B cell (primary cell): ENCODE results near the gene SCAI. TPM values are rescaled to one million over a fixed set of nuclear protein-coding genes. Genes with fewer than 3 reads are reported as not detected.

Experiments
- ATAC-seq: fragments of 200-7000 bp; cut with Tn5 transposase; one replicate; pipeline ENCODE4 v1.10.0; 2021; ENCODE audit warnings: low read depth, mild to moderate bottlenecking, moderate number of reproducible peaks, moderate library complexity
- CTCF ChIA-PET: fragments of 350-600 bp; sonication (Branson Sonifier 250); formaldehyde crosslinking; loops from one replicate; lab custom pipeline; 2021; ENCODE audit warnings: antibody characterized with exemption, inconsistent platforms; lab: Charles Lee
- POLR2A ChIA-PET: fragments of 350-600 bp; sonication (Branson Sonifier 250); formaldehyde crosslinking; loops from one replicate; lab custom pipeline; 2021; ENCODE audit warnings: antibody characterized with exemption; lab: Charles Lee
- DNase-seq: peaks from one replicate; pipeline ENCODE4 v3.0.0; 2013
- H2AFZ ChIP-seq: 2 replicates; pipeline ENCODE4 v1.6.1; 2012; ENCODE audit warnings: mild to moderate bottlenecking, low read depth, low read length; ENCODE audit not compliant: insufficient read depth, poor library complexity, severe bottlenecking
- H3K27ac ChIP-seq, 2 donors: 1 replicate in 1 of 2; 2 replicates in 1 of 2; pipeline ENCODE4 v1.5.1; 2012 to 2013; ENCODE audit warnings: low read length in 2 of 2, mild to moderate bottlenecking in 2 of 2, moderate library complexity in 1 of 2
- H3K27me3 ChIP-seq, 4 experiments: fragments of 200-600 bp in 1 of 4; sonication (generic) in 1 of 4; replicated peaks in 1 of 4; 1 replicate in 2 of 4; 2 replicates in 2 of 4; pipeline versions ENCODE4 v1.6.1 to v1.7.0; 2013 to 2016; ENCODE audit warnings: low read length in 3 of 4, mild to moderate bottlenecking in 2 of 4, mixed read lengths in 1 of 4, moderate library complexity in 1 of 4; ENCODE audit not compliant: insufficient read depth in 4 of 4, control insufficient read depth in 3 of 4; ENCODE audit errors: control extremely low read depth in 1 of 4
- H3K36me3 ChIP-seq, 2 experiments: replicated peaks in 1 of 2; 1 replicate in 1 of 2; 2 replicates in 1 of 2; pipeline versions ENCODE4 v1.6.1 to v1.7.1; 2013; ENCODE audit warnings: low read length in 1 of 2; ENCODE audit not compliant: insufficient read depth in 2 of 2, control insufficient read depth in 1 of 2; ENCODE audit errors: control extremely low read depth in 1 of 2, extremely low read depth in 1 of 2
- H3K4me1 ChIP-seq, 2 donors: fragments of 200-600 bp in 1 of 2; sonication (generic) in 1 of 2; 1 replicate in 1 of 2; 2 replicates in 1 of 2; pipeline versions ENCODE4 v1.5.1 to v1.6.1; 2013 to 2017; ENCODE audit warnings: low read length in 2 of 2; ENCODE audit not compliant: control insufficient read depth in 2 of 2, insufficient read depth in 2 of 2
- H3K4me2 ChIP-seq: replicated peaks from 2 replicates; pipeline ENCODE3; 2012; ENCODE audit warnings: mild to moderate bottlenecking, low read depth, low read length; ENCODE audit not compliant: poor library complexity, severe bottlenecking
- H3K4me3 ChIP-seq, 5 experiments: fragments of 200-600 bp in 1 of 5; sonication (generic) in 1 of 5; 1 replicate in 3 of 5; 2 replicates in 2 of 5; pipeline versions ENCODE4 v1.5.1 to v1.7.0; 2011 to 2016; ENCODE audit warnings: low read length in 4 of 5, mild to moderate bottlenecking in 4 of 5, low read depth in 2 of 5, control low read depth in 1 of 5, moderate library complexity in 1 of 5; ENCODE audit not compliant: insufficient read depth in 1 of 5; ENCODE audit errors: control extremely low read depth in 1 of 5, extremely low read depth in 1 of 5
- H3K79me2 ChIP-seq: fragments of 200-600 bp; sonication (generic); one replicate; pipeline ENCODE4 v1.6.0; 2016; ENCODE audit warnings: low read length; ENCODE audit not compliant: control insufficient read depth, insufficient read depth
- H3K9ac ChIP-seq: fragments of 200-600 bp; sonication (generic); 2 replicates; pipeline ENCODE4 v1.6.1; 2017; ENCODE audit warnings: mild to moderate bottlenecking, low read length, moderate library complexity
- H3K9me3 ChIP-seq, 3 donors: one replicate each; pipeline versions ENCODE4 v1.6.1 to v1.7.1; 2013; ENCODE audit warnings: low read length in 2 of 3; ENCODE audit not compliant: control insufficient read depth in 2 of 3, insufficient read depth in 1 of 3; ENCODE audit errors: control extremely low read depth in 1 of 3
- H4K20me1 ChIP-seq: 2 replicates; pipeline ENCODE4 v1.6.0; 2012; ENCODE audit warnings: mild to moderate bottlenecking, low read length; ENCODE audit not compliant: insufficient read depth, control insufficient read depth, poor library complexity, severe bottlenecking
- H3K27ac Mint-ChIP-seq: one replicate; pipeline ENCODE4 v1.8.0; 2021; ENCODE audit warnings: mixed read lengths
- H3K27me3 Mint-ChIP-seq: one replicate; pipeline ENCODE4 v1.8.0; 2021; ENCODE audit warnings: mixed read lengths
- H3K4me1 Mint-ChIP-seq: one replicate; pipeline ENCODE4 v1.8.0; 2021; ENCODE audit warnings: mixed read lengths
- H3K4me3 Mint-ChIP-seq: one replicate; pipeline ENCODE4 v1.8.0; 2021; ENCODE audit warnings: mixed read lengths
- H3K9me3 Mint-ChIP-seq: one replicate; pipeline ENCODE4 v1.8.0; 2022; ENCODE audit warnings: mixed read lengths; ENCODE audit not compliant: insufficient read depth
- EZH2 ChIP-seq: IDR thresholded peaks from 2 replicates; pipeline ENCODE4 v1.6.1; 2012; ENCODE audit warnings: borderline replicate concordance, low read depth, mild to moderate bottlenecking, moderate library complexity, low read length; ENCODE audit not compliant: insufficient read depth, poor library complexity, severe bottlenecking
- WGBS: methylation state at CpG from one replicate; pipeline ENCODE4 v1.1.5; 2013; ENCODE audit warnings: missing lambda C conversion rate; ENCODE audit not compliant: insufficient coverage; 5-methylcytosine and 5-hydroxymethylcytosine counted together
- intact Hi-C: fragments of 100-400 bp; cut with micrococcal nuclease; formaldehyde crosslinking; loops from one replicate; pipeline ENCODE4 v1.10.0; 2022
- polyA plus RNA-seq: library from polyadenylated mRNA; depleted of rRNA; stranded (reverse); fragments of >200 nt; gene quantifications from 2 replicates; pipeline ENCODE4 v1.2.3, GENCODE V29; 2012
- total RNA-seq, 2 donors: library from RNA; stranded (reverse); fragments of 120-200 nt in 1 of 2; gene quantifications; 1 replicate in 1 of 2; 2 replicates in 1 of 2; pipeline versions ENCODE4 v1.2.3 to v1.2.4, GENCODE V29; 2013 to 2022
- TF ChIP-seq, protein P1 (sequence below): fragments of 200-600 bp; IDR thresholded peaks from one replicate; pipeline ENCODE4 v1.8.0; 2022; ENCODE audit warnings: antibody characterized with exemption, mild to moderate bottlenecking

SCAI gene
- total and polyA plus RNA-seq, 2 donors (not counting 1 experiment from before 2014, with no cell fraction given): 3.8 to 19.8 TPM

- ATAC-seq: no peak
- ChIA-PET POLR2A (no interaction called here), CTCF (no interaction called here)
- Histone ChIP-seq H3K9me3 (peaks cover 0 to under 1% (median 0%) of the 10 kb centered on the region in 3 donors), H4K20me1 (no peaks in the 10 kb centered on the region), H3K27me3 (no peaks in the 10 kb centered on the region), H2AFZ (no peak overlapping the region), H3K4me3 (no peak overlapping the region), H3K36me3 (peaks cover 0 to 8% of the 10 kb centered on the region in 2 experiments), H3K4me2 (no peak overlapping the region), H3K9ac (no peak overlapping the region), H3K27ac (no peak overlapping the region), H3K4me1 (no peaks in the 10 kb centered on the region), H3K79me2 (peaks cover 3% of the 10 kb centered on the region)
- peaks cover 9% of the 10 kb centered on the region for H3K4me1 Mint-ChIP-seq
- H3K27me3 Mint-ChIP-seq: no peaks in the 10 kb centered on the region
- TF ChIP-seq EZH2: no peak
- TF ChIP-seq, protein P1, sequence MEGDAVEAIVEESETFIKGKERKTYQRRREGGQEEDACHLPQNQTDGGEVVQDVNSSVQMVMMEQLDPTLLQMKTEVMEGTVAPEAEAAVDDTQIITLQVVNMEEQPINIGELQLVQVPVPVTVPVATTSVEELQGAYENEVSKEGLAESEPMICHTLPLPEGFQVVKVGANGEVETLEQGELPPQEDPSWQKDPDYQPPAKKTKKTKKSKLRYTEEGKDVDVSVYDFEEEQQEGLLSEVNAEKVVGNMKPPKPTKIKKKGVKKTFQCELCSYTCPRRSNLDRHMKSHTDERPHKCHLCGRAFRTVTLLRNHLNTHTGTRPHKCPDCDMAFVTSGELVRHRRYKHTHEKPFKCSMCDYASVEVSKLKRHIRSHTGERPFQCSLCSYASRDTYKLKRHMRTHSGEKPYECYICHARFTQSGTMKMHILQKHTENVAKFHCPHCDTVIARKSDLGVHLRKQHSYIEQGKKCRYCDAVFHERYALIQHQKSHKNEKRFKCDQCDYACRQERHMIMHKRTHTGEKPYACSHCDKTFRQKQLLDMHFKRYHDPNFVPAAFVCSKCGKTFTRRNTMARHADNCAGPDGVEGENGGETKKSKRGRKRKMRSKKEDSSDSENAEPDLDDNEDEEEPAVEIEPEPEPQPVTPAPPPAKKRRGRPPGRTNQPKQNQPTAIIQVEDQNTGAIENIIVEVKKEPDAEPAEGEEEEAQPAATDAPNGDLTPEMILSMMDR: no peak
- intact Hi-C loops: loop anchor here (10.0 kb wide), 1 partner anchor 56 kb away; no protein-coding TSS in a partner anchor
- no peak for DNase-seq
- H3K4me3 Mint-ChIP-seq: no peak overlapping the region
- WGBS: 100% methylated on average over 1 of the region's 3 CpGs
- no peaks in the 10 kb centered on the region for H3K9me3 Mint-ChIP-seq
- no peak overlapping the region for H3K27ac Mint-ChIP-seq
Measured at GRCh38 chr9:125091121-125091520, 52.2 kb downstream of the SCAI start.

DNA sequence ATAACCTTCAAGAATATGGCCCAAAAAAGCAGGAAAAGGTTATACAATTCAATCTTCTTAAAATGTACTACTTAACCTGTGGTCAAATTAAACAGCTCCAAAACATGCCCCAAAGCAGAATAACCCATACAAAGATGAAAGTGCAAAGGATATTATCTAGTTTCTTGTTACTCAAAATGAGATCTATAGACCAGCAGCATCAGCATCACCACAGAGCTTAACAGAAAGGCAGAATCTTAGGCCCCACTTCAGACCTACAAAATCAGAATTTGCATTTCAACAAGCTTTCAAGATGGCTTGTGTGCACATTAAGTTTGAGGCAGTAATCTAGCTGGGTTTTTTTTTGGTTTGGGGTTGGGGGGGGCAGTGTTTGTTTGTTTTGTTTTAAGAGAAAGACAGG, 54.0 kb downstream of the SCAI start:
- intact Hi-C loops: no loop called here
- ATAC-seq (no peak), DNase-seq (no peak)
- Mint-ChIP-seq H3K9me3 (no peaks in the 10 kb centered on the region), H3K4me3 (no peak overlapping the region), H3K27ac (no peak overlapping the region), H3K4me1 (peaks cover 9% of the 10 kb centered on the region), H3K27me3 (no peaks in the 10 kb centered on the region)
- ChIA-PET POLR2A (no interaction called here), CTCF (interaction anchor here (0.6 to 1.3 kb wide), 2 partner anchors 9 to 236 kb away, joined by 3 to 6 read pairs; partner anchors contain the start of gene WDR38)
- Histone ChIP-seq H4K20me1 (no peaks in the 10 kb centered on the region), H3K9ac (no peak overlapping the region), H3K79me2 (no peaks in the 10 kb centered on the region), H3K4me3 (no peak overlapping the region), H2AFZ (no peak overlapping the region), H3K36me3 (no peaks in the 10 kb centered on the region), H3K27ac (no peak overlapping the region), H3K27me3 (no peaks in the 10 kb centered on the region), H3K4me1 (no peaks in the 10 kb centered on the region), H3K9me3 (peaks cover 0 to 7% (median 0%) of the 10 kb centered on the region in 3 donors), H3K4me2 (no peak overlapping the region)
- TF ChIP-seq EZH2: no peak
- TF ChIP-seq, protein P1: no peak
